ENCODE measurements around the gene FAM171A2. TPM values are rescaled to one million over a fixed set of nuclear protein-coding genes. Genes with fewer than 3 reads are reported as not detected.

The FAM171A2 gene
- polyA plus RNA-seq, 3 donors: 24.5 to 34.8 (median 27.4) TPM

GRCh38 chr17:44309472-44309871 lies 54.2 kb downstream of the FAM171A2 start:
- no peak for DNase-seq (ENCODE audit: low read depth in 3 of 3, low spot score in 2 of 3)

- DNase-seq (ENCODE audit: low read depth in 3 of 3, low spot score in 2 of 3): no peak
These were observed 54.8 kb downstream of the FAM171A2 start for GRCh38 chr17:44308865-44309264.

GRCh38 chr17:44308320-44308818 lies 55.3 kb downstream of the FAM171A2 start, which contains the start of gene RUNDC3A:
Gene RUNDC3A (plus strand): TSS chr17:44308601. CDS start chr17:44308833, 232 bp downstream.
- DNase-seq (ENCODE audit: low read depth in 3 of 3, low spot score in 2 of 3): peak in 2 of 3 donors; percentile 80 to 83

- DNase-seq (ENCODE audit: low read depth in 3 of 3, low spot score in 2 of 3): no peak
These were observed 56.1 kb downstream of the FAM171A2 start for GRCh38 chr17:44307387-44308186.

- no peak for DNase-seq (ENCODE audit: low read depth in 3 of 3, low spot score in 2 of 3)
These were observed 59.0 kb downstream of the FAM171A2 start for GRCh38 chr17:44304651-44305050.

Other genes with a start within 250 kb of the FAM171A2 start
- gene HDAC5, start 240.2 kb downstream of the FAM171A2 start, polyA plus RNA-seq (ENCODE audit: insufficient read length in 3 of 3): 10 to 100 TPM; 41.9 to 54.6 (median 43.4) TPM
- 1 to 10 TPM; 3.7 to 4.1 (median 3.7) TPM for gene HROB, start 221.9 kb downstream of the FAM171A2 start, polyA plus RNA-seq (ENCODE audit: insufficient read length in 3 of 3)
- gene ASB16, start 193.1 kb downstream of the FAM171A2 start, polyA plus RNA-seq (ENCODE audit: insufficient read length in 3 of 3): 1 to 10 TPM; 1.2 to 1.8 (median 1.6) TPM
- gene TMUB2, start 176.9 kb downstream of the FAM171A2 start, polyA plus RNA-seq (ENCODE audit: insufficient read length in 3 of 3): 10 to 100 TPM; 39.0 to 43.6 (median 42.9) TPM
- 10 to 100 TPM; 55.6 to 63.8 (median 63.0) TPM for gene ATXN7L3, start 164.0 kb downstream of the FAM171A2 start, polyA plus RNA-seq (ENCODE audit: insufficient read length in 3 of 3)
- 100 to 1,000 TPM; 123 to 125 (median 124) TPM for gene UBTF, start 144.2 kb downstream of the FAM171A2 start, polyA plus RNA-seq (ENCODE audit: insufficient read length in 3 of 3)
- gene SLC4A1, start 95.7 kb downstream of the FAM171A2 start, polyA plus RNA-seq (ENCODE audit: insufficient read length in 3 of 3): 10 to 100 TPM in 2 of 3 donors, 1 to 10 TPM in 1; 8.9 to 13.4 (median 10.3) TPM
- gene RUNDC3A, start 55.3 kb downstream of the FAM171A2 start, polyA plus RNA-seq (ENCODE audit: insufficient read length in 3 of 3): 1 to 10 TPM; 1.2 to 2.3 (median 1.4) TPM
- 10 to 100 TPM; 82.5 to 88.4 (median 85.4) TPM for gene SLC25A39, start 39.0 kb downstream of the FAM171A2 start, polyA plus RNA-seq (ENCODE audit: insufficient read length in 3 of 3)
- gene GRN, start 18.6 kb downstream of the FAM171A2 start, polyA plus RNA-seq (ENCODE audit: insufficient read length in 3 of 3): 100 to 1,000 TPM; 209 to 258 (median 221) TPM
- 1 to 10 TPM; 4.7 to 8.7 (median 4.8) TPM for gene ITGA2B, start 25.8 kb upstream of the FAM171A2 start, polyA plus RNA-seq (ENCODE audit: insufficient read length in 3 of 3)
- 10 to 100 TPM; 38.3 to 45.8 (median 42.3) TPM for gene GPATCH8, start 139.6 kb upstream of the FAM171A2 start, polyA plus RNA-seq (ENCODE audit: insufficient read length in 3 of 3)
- gene FZD2, start 193.6 kb upstream of the FAM171A2 start, polyA plus RNA-seq (ENCODE audit: insufficient read length in 3 of 3): 10 to 100 TPM; 23.3 to 32.7 (median 26.1) TPM